OCI-LY7 (cell line): Measurements from ENCODE around the gene PRKG1. TPM values are rescaled to one million over a fixed set of nuclear protein-coding genes. Genes with fewer than 3 reads are reported as not detected.

Experiments used
- BruUV-seq: library from RNA; stranded (reverse); fragments of 400-500 nt; replicated peaks from 2 replicates; lab custom pipeline; 2021; lab: Mats Ljungman, UMichigan
- CTCF ChIA-PET: fragments of 300-600 bp; sonication (Branson Sonifier 250); formaldehyde crosslinking; loops from one replicate; lab custom pipeline; 2022; ENCODE audit warnings: antibody characterized with exemption; ENCODE audit not compliant: unreplicated experiment; lab: Charles Lee
- POLR2A ChIA-PET: fragments of 300-600 bp; sonication (Branson Sonifier 250); formaldehyde crosslinking; loops from one replicate; lab custom pipeline; 2022; ENCODE audit warnings: antibody characterized with exemption; lab: Charles Lee
- DNase-seq: peaks from one replicate; pipeline ENCODE4 v3.0.0-alpha.2; 2015; ENCODE audit warnings: low spot score
- H2AFZ ChIP-seq: fragments of 200-600 bp; sonication (generic), shearing (Covaris generic); 2 replicates; pipeline ENCODE4 v1.6.1; 2014; ENCODE audit warnings: mild to moderate bottlenecking, antibody characterized with exemption, low read length, moderate library complexity
- H3K27ac ChIP-seq: fragments of 200-600 bp; sonication (generic); 2 replicates; pipeline ENCODE4 v1.5.1; 2014; ENCODE audit warnings: mixed run types, low read depth, mild to moderate bottlenecking, moderate library complexity, low read length, inconsistent platforms; ENCODE audit not compliant: poor library complexity, severe bottlenecking
- H3K36me3 ChIP-seq: fragments of 200-600 bp; sonication (generic); 2 replicates; pipeline ENCODE4 v1.6.1; 2014; ENCODE audit warnings: mild to moderate bottlenecking, antibody characterized with exemption, low read length, moderate library complexity, mixed read lengths; ENCODE audit not compliant: insufficient read depth
- H3K4me1 ChIP-seq: fragments of 200-600 bp; sonication (generic); 2 replicates; pipeline ENCODE4 v1.5.1; 2014; ENCODE audit warnings: mild to moderate bottlenecking, low read length; ENCODE audit not compliant: insufficient read depth, poor library complexity, severe bottlenecking
- H3K4me2 ChIP-seq: fragments of 200-600 bp; sonication (generic); 2 replicates; pipeline ENCODE4 v1.6.1; 2014; ENCODE audit warnings: mild to moderate bottlenecking, low read length
- H3K4me3 ChIP-seq: fragments of 200-600 bp; sonication (generic); 2 replicates; pipeline ENCODE4 v1.5.1; 2014; ENCODE audit warnings: mild to moderate bottlenecking, low read depth, low read length; ENCODE audit not compliant: poor library complexity, severe bottlenecking
- H3K79me2 ChIP-seq: fragments of 200-600 bp; sonication (generic); 2 replicates; pipeline ENCODE4 v1.6.1; 2016; ENCODE audit warnings: low read depth, mild to moderate bottlenecking, low read length, moderate library complexity, mixed read lengths; ENCODE audit not compliant: insufficient read depth
- H3K9me2 ChIP-seq: fragments of 200-600 bp; sonication (generic); 2 replicates; pipeline ENCODE4 v1.6.1; 2016; ENCODE audit warnings: mild to moderate bottlenecking, low read length, mixed read lengths; ENCODE audit not compliant: insufficient read depth
- H3K9me3 ChIP-seq: fragments of 200-600 bp; sonication (generic); 2 replicates; pipeline ENCODE4 v1.6.1; 2014; ENCODE audit warnings: mild to moderate bottlenecking, mixed run types, low read length, mixed read lengths
- H4K20me1 ChIP-seq: fragments of 200-600 bp; sonication (generic); 2 replicates; pipeline ENCODE4 v1.6.1; 2014; ENCODE audit warnings: mild to moderate bottlenecking, antibody characterized with exemption, low read length, moderate library complexity, mixed read lengths; ENCODE audit not compliant: insufficient read depth
- EZH2phosphoT487 ChIP-seq: fragments of 200-600 bp; sonication (generic); IDR thresholded peaks from 2 replicates; pipeline ENCODE4 v1.6.1; 2018; ENCODE audit warnings: low read depth, borderline replicate concordance, mild to moderate bottlenecking, mixed run types, antibody characterized with exemption, low read length, moderate library complexity, mixed read lengths
- intact Hi-C: fragments of 100-400 bp; cut with micrococcal nuclease; formaldehyde crosslinking; loops from one replicate; pipeline ENCODE4 v1.10.0; 2022; ENCODE audit not compliant: unreplicated experiment
- total RNA-seq, 2 experiments: library from RNA; depleted of rRNA in 1 of 2; stranded (reverse); fragments of >200 nt in 1 of 2; shearing (Covaris generic) in 1 of 2; gene quantifications; 2 replicates each; pipeline ENCODE4 v1.2.3, GENCODE V29; 2014 to 2022
- TF ChIP-seq, protein P1 (sequence below): fragments of 200-600 bp; sonication (generic); conservative IDR thresholded peaks from 2 replicates; pipeline ENCODE4 v1.5.1; 2014; ENCODE audit warnings: mild to moderate bottlenecking, antibody characterized with exemption, low read length, moderate library complexity, mixed read lengths

Gene PRKG1
- total RNA-seq, 2 experiments from 2014 or later: not detected

DNA sequence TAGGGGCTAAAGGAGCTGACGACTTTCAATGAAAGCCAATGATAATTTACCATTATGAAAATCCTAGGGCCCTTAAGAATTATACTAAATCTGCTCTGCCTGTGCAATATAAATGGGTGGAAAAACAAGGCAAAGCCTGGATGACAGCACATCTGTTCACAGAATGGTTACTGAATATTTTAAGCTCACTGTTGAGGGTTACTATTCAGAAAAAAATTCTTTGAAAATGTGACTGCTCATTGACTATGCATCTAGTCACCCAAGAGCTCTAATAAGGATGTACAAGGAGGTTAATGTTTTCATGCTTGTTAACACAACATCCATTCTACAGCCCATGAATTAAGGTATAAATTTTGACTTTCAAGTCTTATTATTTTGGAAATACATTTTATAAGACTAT, 1248.6 kb downstream of the PRKG1 start:
- intact Hi-C loops: no loop called here
- BruUV-seq: no TSS peak
- no peak overlapping the region for H3K4me2 ChIP-seq

DNA sequence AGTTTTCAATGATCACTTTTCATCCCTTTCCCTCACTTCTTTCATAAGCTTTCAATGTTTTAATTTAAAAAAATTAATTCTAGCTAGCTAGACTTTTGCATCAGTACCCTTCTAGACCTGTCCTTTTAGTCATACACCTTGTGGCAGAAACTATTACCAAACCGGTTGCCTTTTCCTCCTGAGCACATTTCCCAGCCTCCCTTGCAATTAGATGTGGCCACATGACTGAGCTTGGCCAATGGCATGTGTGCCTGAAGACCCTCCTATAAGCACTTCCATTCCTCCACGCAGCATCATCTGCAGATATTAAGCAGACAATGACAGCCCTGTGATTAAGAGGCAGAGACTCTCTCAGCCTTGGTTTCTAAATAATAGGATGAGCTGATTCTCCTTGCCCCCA, 1252.1 kb downstream of the PRKG1 start:
- H3K4me3 ChIP-seq: no peak overlapping the region
- no peaks in the 10 kb centered on the region for H3K36me3 ChIP-seq
- H3K4me1 ChIP-seq: no peaks in the 10 kb centered on the region
- DNase-seq: no peak
- no TSS peak for BruUV-seq
- TF ChIP-seq EZH2phosphoT487: no peak
- TF ChIP-seq, protein P1, sequence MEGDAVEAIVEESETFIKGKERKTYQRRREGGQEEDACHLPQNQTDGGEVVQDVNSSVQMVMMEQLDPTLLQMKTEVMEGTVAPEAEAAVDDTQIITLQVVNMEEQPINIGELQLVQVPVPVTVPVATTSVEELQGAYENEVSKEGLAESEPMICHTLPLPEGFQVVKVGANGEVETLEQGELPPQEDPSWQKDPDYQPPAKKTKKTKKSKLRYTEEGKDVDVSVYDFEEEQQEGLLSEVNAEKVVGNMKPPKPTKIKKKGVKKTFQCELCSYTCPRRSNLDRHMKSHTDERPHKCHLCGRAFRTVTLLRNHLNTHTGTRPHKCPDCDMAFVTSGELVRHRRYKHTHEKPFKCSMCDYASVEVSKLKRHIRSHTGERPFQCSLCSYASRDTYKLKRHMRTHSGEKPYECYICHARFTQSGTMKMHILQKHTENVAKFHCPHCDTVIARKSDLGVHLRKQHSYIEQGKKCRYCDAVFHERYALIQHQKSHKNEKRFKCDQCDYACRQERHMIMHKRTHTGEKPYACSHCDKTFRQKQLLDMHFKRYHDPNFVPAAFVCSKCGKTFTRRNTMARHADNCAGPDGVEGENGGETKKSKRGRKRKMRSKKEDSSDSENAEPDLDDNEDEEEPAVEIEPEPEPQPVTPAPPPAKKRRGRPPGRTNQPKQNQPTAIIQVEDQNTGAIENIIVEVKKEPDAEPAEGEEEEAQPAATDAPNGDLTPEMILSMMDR: no peak
- no peaks in the 10 kb centered on the region for H4K20me1 ChIP-seq
- intact Hi-C loops: no loop called here
- no peaks in the 10 kb centered on the region for H3K9me2 ChIP-seq
- CTCF ChIA-PET: no interaction called here
- POLR2A ChIA-PET: interaction anchor here (0.7 to 0.8 kb wide), 2 partner anchors 9 to 176 kb away, joined by 3 read pairs; no protein-coding TSS in a partner anchor
- H2AFZ ChIP-seq: no peak overlapping the region
- H3K9me3 ChIP-seq: no peaks in the 10 kb centered on the region
- H3K79me2 ChIP-seq: no peaks in the 10 kb centered on the region
- H3K4me2 ChIP-seq: no peak overlapping the region
- H3K27ac ChIP-seq: no peak overlapping the region

More for the DNA sequence above, 1248.6 kb downstream of the PRKG1 start:
- Histone ChIP-seq H3K4me1 (no peaks in the 10 kb centered on the region), H2AFZ (no peak overlapping the region), H3K9me3 (no peaks in the 10 kb centered on the region), H3K36me3 (no peaks in the 10 kb centered on the region), H3K4me3 (no peak overlapping the region), H3K79me2 (no peaks in the 10 kb centered on the region), H3K27ac (no peak overlapping the region), H3K9me2 (no peaks in the 10 kb centered on the region), H4K20me1 (no peaks in the 10 kb centered on the region)
- POLR2A ChIA-PET: no interaction called here
- no peak for DNase-seq
- CTCF ChIA-PET: no interaction called here
- TF ChIP-seq EZH2phosphoT487: no peak
- TF ChIP-seq, protein P1: no peak

DNA sequence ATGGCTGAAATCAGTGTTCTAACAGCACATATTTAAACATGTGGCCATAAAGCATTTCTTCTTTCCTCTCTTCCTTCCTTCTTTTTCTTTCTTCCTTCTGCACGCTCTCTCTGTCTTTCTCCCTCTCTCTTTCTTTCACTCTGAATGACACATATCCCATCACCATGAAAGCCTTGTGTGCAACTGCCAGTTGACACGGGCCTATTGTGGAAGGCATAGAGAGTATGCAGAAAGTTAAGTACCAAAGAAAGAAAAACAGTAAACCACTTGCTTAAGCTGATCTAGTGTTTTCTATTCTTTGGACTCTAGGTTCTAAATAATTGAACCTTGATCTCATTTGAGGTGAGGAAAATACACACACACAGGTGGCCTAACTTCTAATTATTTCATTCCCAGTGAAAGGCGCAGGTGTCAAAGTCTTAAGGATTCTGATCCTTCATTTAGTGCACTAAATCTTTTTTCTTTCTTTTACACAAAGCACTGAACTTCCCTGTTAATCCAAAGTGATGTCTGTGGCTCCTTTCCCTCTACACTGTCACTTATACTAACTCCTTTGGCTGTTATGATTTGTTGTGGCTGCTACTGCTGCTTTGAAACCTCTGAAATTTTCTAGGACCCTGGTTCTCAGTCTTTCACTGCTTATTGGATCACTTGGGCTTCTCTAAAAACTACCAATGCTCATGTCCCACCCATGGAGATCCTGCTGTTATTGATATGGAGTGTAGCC, 1257.5 kb downstream of the PRKG1 start:
- H3K79me2 ChIP-seq: no peaks in the 10 kb centered on the region
- ChIA-PET CTCF (no interaction called here), POLR2A (interaction anchor here (0.7 kb wide), 1 partner anchor 185 kb away, joined by 3 read pairs; no protein-coding TSS in a partner anchor)
- intact Hi-C loops: no loop called here
- no peak overlapping the region for H3K4me2 ChIP-seq
- H3K4me3 ChIP-seq: no peak overlapping the region
- H3K9me3 ChIP-seq: no peaks in the 10 kb centered on the region
- no peaks in the 10 kb centered on the region for H3K36me3 ChIP-seq
- TF ChIP-seq, protein P1: no peak
- no peak for TF ChIP-seq EZH2phosphoT487
- H3K9me2 ChIP-seq: no peaks in the 10 kb centered on the region
- DNase-seq: no peak
- no peak overlapping the region for H3K27ac ChIP-seq
- no peaks in the 10 kb centered on the region for H4K20me1 ChIP-seq
- H3K4me1 ChIP-seq: no peaks in the 10 kb centered on the region
- BruUV-seq: no TSS peak
- no peak overlapping the region for H2AFZ ChIP-seq
